Esophagus (tissue), 2 donors: ENCODE measurements around the gene NUP54. TPM values are rescaled to one million over a fixed set of nuclear protein-coding genes. Genes with fewer than 3 reads are reported as not detected.

Experiments
- H3K27ac ChIP-seq, 2 donors: one replicate each; pipeline ENCODE4 v1.5.1; 2013; ENCODE audit warnings: low read depth in 2 of 2, mild to moderate bottlenecking in 2 of 2, inconsistent platforms in 1 of 2, low read length in 1 of 2, moderate library complexity in 1 of 2
- H3K27me3 ChIP-seq, 2 donors: one replicate each; pipeline ENCODE4 v1.6.1; 2013; ENCODE audit warnings: low read length in 2 of 2, control low read depth in 1 of 2, mild to moderate bottlenecking in 1 of 2; ENCODE audit not compliant: insufficient read depth in 2 of 2, control insufficient read depth in 1 of 2
- H3K36me3 ChIP-seq, 2 donors: one replicate each; pipeline ENCODE4 v1.6.1; 2013; ENCODE audit warnings: low read length in 1 of 2; ENCODE audit not compliant: control insufficient read depth in 2 of 2, insufficient read depth in 2 of 2
- H3K4me1 ChIP-seq, 2 donors: one replicate each; pipeline ENCODE4 v1.6.1; 2013; ENCODE audit warnings: low read length in 1 of 2; ENCODE audit not compliant: control insufficient read depth in 2 of 2, insufficient read depth in 2 of 2
- H3K4me3 ChIP-seq, 2 donors: one replicate each; pipeline ENCODE4 v1.5.1; 2013; ENCODE audit warnings: low read length in 2 of 2, mild to moderate bottlenecking in 2 of 2, low read depth in 1 of 2, moderate library complexity in 1 of 2
- H3K9me3 ChIP-seq, 2 donors: one replicate each; pipeline ENCODE4 v1.6.1; 2013; ENCODE audit warnings: mild to moderate bottlenecking in 2 of 2, low read depth in 1 of 2, low read length in 1 of 2, moderate library complexity in 1 of 2; ENCODE audit not compliant: control insufficient read depth in 2 of 2, insufficient read depth in 1 of 2
- WGBS, 2 donors: extraction: QIAGEN DNeasy Blood & Tissue Kit; methylation state at CpG; one replicate each; pipeline ENCODE4 v1.1.7; 2013; 5-methylcytosine and 5-hydroxymethylcytosine counted together
- polyA plus RNA-seq, 2 donors: library from polyadenylated mRNA; stranded (reverse); fragments of 200-250 nt; gene quantifications; one replicate each; pipeline ENCODE4 v1.2.3, GENCODE V29; 2013
- donor health status: healthy with polysubstance abuse.
- donor health status: Bipolar disorder and iron deficiency.

Gene NUP54
- polyA plus RNA-seq, 2 donors, result 18.0 to 18.4 TPM

- H3K9me3 ChIP-seq, result no peaks in the 10 kb centered on the region
- H3K4me1 ChIP-seq, result no peaks in the 10 kb centered on the region
- peaks cover 0 to 2% of the 10 kb centered on the region in 2 donors for H3K36me3 ChIP-seq
- no peak overlapping the region for H3K27ac ChIP-seq
- 89 to 95% methylated on average over 3 of the region's 3 CpGs for WGBS, 2 donors
- H3K4me3 ChIP-seq, result no peak overlapping the region
- H3K27me3 ChIP-seq, result no peaks in the 10 kb centered on the region
Observed at GRCh38 chr4:76155979-76156378, 7.8 kb upstream of the NUP54 start.

GRCh38 chr4:76153356-76153755 lies 5.2 kb upstream of the NUP54 start:
- Histone ChIP-seq H3K27ac (no peak overlapping the region), H3K4me3 (no peak overlapping the region), H3K4me1 (no peaks in the 10 kb centered on the region), H3K36me3 (no peaks in the 10 kb centered on the region), H3K9me3 (no peaks in the 10 kb centered on the region), H3K27me3 (no peaks in the 10 kb centered on the region)
- WGBS, 2 donors, result 84 to 89% methylated on average over 2 of the region's 2 CpGs

GRCh38 chr4:76147454-76148141 lies 599 bp downstream of the NUP54 start:
- H3K4me3 ChIP-seq, result peak overlapping the region; percentile 77 to 83
- peak overlapping the region; percentile 89 to 93 for H3K27ac ChIP-seq
- 0 to 1% methylated on average over 24 to 31 of the region's 31 CpGs for WGBS, 2 donors
- no peaks in the 10 kb centered on the region for H3K9me3 ChIP-seq
- H3K4me1 ChIP-seq, result no peaks in the 10 kb centered on the region
- H3K27me3 ChIP-seq, result no peaks in the 10 kb centered on the region
- no peaks in the 10 kb centered on the region for H3K36me3 ChIP-seq

GRCh38 chr4:76144546-76144945 lies 3.7 kb downstream of the NUP54 start:
- Histone ChIP-seq H3K9me3 (no peaks in the 10 kb centered on the region), H3K4me1 (no peaks in the 10 kb centered on the region), H3K36me3 (no peaks in the 10 kb centered on the region), H3K27me3 (no peaks in the 10 kb centered on the region), H3K27ac (no peak overlapping the region), H3K4me3 (no peak overlapping the region)

GRCh38 chr4:76141241-76141640 lies 7.0 kb downstream of the NUP54 start:
- peaks cover 3% of the 10 kb centered on the region in 2 donors for H3K36me3 ChIP-seq
- H3K9me3 ChIP-seq, result no peaks in the 10 kb centered on the region
- no peaks in the 10 kb centered on the region for H3K4me1 ChIP-seq
- no peaks in the 10 kb centered on the region for H3K27me3 ChIP-seq
- H3K27ac ChIP-seq, result no peak overlapping the region
- no peak overlapping the region for H3K4me3 ChIP-seq
- 95 to 96% methylated on average over 3 of the region's 3 CpGs for WGBS, 2 donors

GRCh38 chr4:76127754-76128153 lies 20.4 kb downstream of the NUP54 start:
- no peak overlapping the region for H3K4me3 ChIP-seq
- no peak overlapping the region for H3K27ac ChIP-seq
- 95 to 98% methylated on average over 3 of the region's 3 CpGs for WGBS, 2 donors
- no peaks in the 10 kb centered on the region for H3K36me3 ChIP-seq
- no peaks in the 10 kb centered on the region for H3K4me1 ChIP-seq
- no peaks in the 10 kb centered on the region for H3K27me3 ChIP-seq
- H3K9me3 ChIP-seq, result no peaks in the 10 kb centered on the region

- Histone ChIP-seq H3K27me3 (no peaks in the 10 kb centered on the region), H3K27ac (no peak overlapping the region), H3K4me1 (no peaks in the 10 kb centered on the region), H3K4me3 (no peak overlapping the region), H3K36me3 (no peaks in the 10 kb centered on the region), H3K9me3 (no peaks in the 10 kb centered on the region)
Observed at GRCh38 chr4:76125816-76126215, 22.4 kb downstream of the NUP54 start.

GRCh38 chr4:76120199-76120598 lies 28.0 kb downstream of the NUP54 start:
- no peak overlapping the region for H3K4me3 ChIP-seq
- 81 to 95% methylated on average over 4 of the region's 4 CpGs for WGBS, 2 donors
- H3K27me3 ChIP-seq, result no peaks in the 10 kb centered on the region
- H3K27ac ChIP-seq, result no peak overlapping the region
- no peaks in the 10 kb centered on the region for H3K4me1 ChIP-seq
- H3K9me3 ChIP-seq, result no peaks in the 10 kb centered on the region
- H3K36me3 ChIP-seq, result peaks cover 0 to 2% of the 10 kb centered on the region in 2 donors

GRCh38 chr4:76117536-76117935 lies 30.7 kb downstream of the NUP54 start:
- Histone ChIP-seq H3K9me3 (no peaks in the 10 kb centered on the region), H3K4me1 (no peaks in the 10 kb centered on the region), H3K4me3 (no peak overlapping the region), H3K36me3 (peaks cover 0 to 11% of the 10 kb centered on the region in 2 donors), H3K27me3 (no peaks in the 10 kb centered on the region), H3K27ac (no peak overlapping the region)
- 92 to 97% methylated on average over 5 of the region's 5 CpGs for WGBS, 2 donors

- Histone ChIP-seq H3K9me3 (no peaks in the 10 kb centered on the region), H3K36me3 (peaks cover 0 to 11% of the 10 kb centered on the region in 2 donors), H3K4me1 (no peaks in the 10 kb centered on the region), H3K4me3 (no peak overlapping the region), H3K27me3 (no peaks in the 10 kb centered on the region), H3K27ac (no peak overlapping the region)
- 92 to 99% methylated on average over 1 of the region's 1 CpG for WGBS, 2 donors
Observed at GRCh38 chr4:76116821-76117220, 31.4 kb downstream of the NUP54 start.
